ENCODE data around the gene SYK.

- TF ChIP-seq, protein P1, sequence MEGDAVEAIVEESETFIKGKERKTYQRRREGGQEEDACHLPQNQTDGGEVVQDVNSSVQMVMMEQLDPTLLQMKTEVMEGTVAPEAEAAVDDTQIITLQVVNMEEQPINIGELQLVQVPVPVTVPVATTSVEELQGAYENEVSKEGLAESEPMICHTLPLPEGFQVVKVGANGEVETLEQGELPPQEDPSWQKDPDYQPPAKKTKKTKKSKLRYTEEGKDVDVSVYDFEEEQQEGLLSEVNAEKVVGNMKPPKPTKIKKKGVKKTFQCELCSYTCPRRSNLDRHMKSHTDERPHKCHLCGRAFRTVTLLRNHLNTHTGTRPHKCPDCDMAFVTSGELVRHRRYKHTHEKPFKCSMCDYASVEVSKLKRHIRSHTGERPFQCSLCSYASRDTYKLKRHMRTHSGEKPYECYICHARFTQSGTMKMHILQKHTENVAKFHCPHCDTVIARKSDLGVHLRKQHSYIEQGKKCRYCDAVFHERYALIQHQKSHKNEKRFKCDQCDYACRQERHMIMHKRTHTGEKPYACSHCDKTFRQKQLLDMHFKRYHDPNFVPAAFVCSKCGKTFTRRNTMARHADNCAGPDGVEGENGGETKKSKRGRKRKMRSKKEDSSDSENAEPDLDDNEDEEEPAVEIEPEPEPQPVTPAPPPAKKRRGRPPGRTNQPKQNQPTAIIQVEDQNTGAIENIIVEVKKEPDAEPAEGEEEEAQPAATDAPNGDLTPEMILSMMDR (IDR thresholded peaks at IDR 0.05): no peak
- TF ChIP-seq POLR2A (IDR thresholded peaks at IDR 0.05): no peak
These were observed 34.0 kb upstream of the SYK start for GRCh38 chr9:90767523-90768100.

Measured in vagina (tissue), 2 donors.